Measurements from ENCODE around the gene ADGRD2. TPM values are rescaled to one million over a fixed set of nuclear protein-coding genes. Genes with fewer than 3 reads are reported as not detected.

ADGRD2 gene
- total RNA-seq, 1 experiment from 2014 or later = 1.5 TPM

- no CpG with 5 or more reads among the region's 7 CpGs for WGBS (ENCODE audit: extremely low coverage, insufficient read length, low lambda C conversion rate)
- H4K5ac ChIP-seq (ENCODE audit: insufficient read length, low read depth, low read length) = no peak overlapping the region
- no peak overlapping the region for H3K23ac ChIP-seq (ENCODE audit: insufficient read length, low read depth, low read length)
- no peak overlapping the region for H3T11ph ChIP-seq (ENCODE audit: low read length)
- H2BK12ac ChIP-seq (ENCODE audit: insufficient read length, low read depth, low read length) = no peak overlapping the region
- no peak overlapping the region for H2BK20ac ChIP-seq (ENCODE audit: low read depth, low read length, poor library complexity, severe bottlenecking)
- no peak overlapping the region for H3K18ac ChIP-seq (ENCODE audit: insufficient read length, low read depth, low read length)
- no peak overlapping the region for H3K4ac ChIP-seq (ENCODE audit: low read depth, low read length)
- no peaks in the 10 kb centered on the region for H4K20me1 ChIP-seq (ENCODE audit: control insufficient read depth, insufficient read depth, insufficient read length)
- H3K4me1 ChIP-seq (ENCODE audit: insufficient read depth, low read length) = no peaks in the 10 kb centered on the region
- no peaks in the 10 kb centered on the region for H3K79me1 ChIP-seq (ENCODE audit: insufficient read depth, low read depth, low read length, poor library complexity, severe bottlenecking)
- H3K27ac ChIP-seq (ENCODE audit: insufficient read length, low read depth, low read length) = no peak overlapping the region
- no peak overlapping the region for H3K4me2 ChIP-seq (ENCODE audit: insufficient read depth, insufficient read length, low read length)
- H4K91ac ChIP-seq (ENCODE audit: insufficient read length, low read depth, low read length) = no peak overlapping the region
- Mint-ChIP-seq H3K36me3 (ENCODE audit: insufficient read depth in 1 of 3, low read depth in 3 of 3) (no peaks in the 10 kb centered on the region), H3K27ac (no peak overlapping the region), H3K4me3 (no peak overlapping the region), H3K9me3 (peaks cover 0 to 1% of the 10 kb centered on the region in 2 experiments; a peak in 1 of 5 replicates), H3K4me1 (peaks cover 4 to 12% of the 10 kb centered on the region in 2 experiments), H3K27me3 (ENCODE audit: low read depth) (peaks cover 13% of the 10 kb centered on the region)
- DNase-seq = no peak
- H4K8ac ChIP-seq (replicated peaks; ENCODE audit: insufficient read length, low read depth, low read length) = no peak overlapping the region
- no peak overlapping the region for H3K56ac ChIP-seq (ENCODE audit: insufficient read length, low read depth, low read length)
- H2BK15ac ChIP-seq (ENCODE audit: low read depth, low read length) = no peak overlapping the region
- H3K27me3 ChIP-seq (ENCODE audit: insufficient read depth, low read length) = no peaks in the 10 kb centered on the region
- no peak overlapping the region for H3K14ac ChIP-seq (ENCODE audit: insufficient read depth, low read length)
- no peak overlapping the region for H2BK120ac ChIP-seq (ENCODE audit: low read depth, low read length, poor library complexity, severe bottlenecking)
- H2AFZ ChIP-seq (ENCODE audit: low read length) = no peak overlapping the region
- no peak overlapping the region for H2BK5ac ChIP-seq (ENCODE audit: insufficient read length, low read length)
- no peaks in the 10 kb centered on the region for H3K23me2 ChIP-seq (ENCODE audit: insufficient read length, low read depth, low read length, poor library complexity, severe bottlenecking)
- H3K9me3 ChIP-seq (ENCODE audit: control insufficient read depth, low read depth, low read length) = no peaks in the 10 kb centered on the region
- H3K9ac ChIP-seq (ENCODE audit: extremely low read depth, insufficient read length, low read length) = no peak overlapping the region
- TF ChIP-seq, protein P1, sequence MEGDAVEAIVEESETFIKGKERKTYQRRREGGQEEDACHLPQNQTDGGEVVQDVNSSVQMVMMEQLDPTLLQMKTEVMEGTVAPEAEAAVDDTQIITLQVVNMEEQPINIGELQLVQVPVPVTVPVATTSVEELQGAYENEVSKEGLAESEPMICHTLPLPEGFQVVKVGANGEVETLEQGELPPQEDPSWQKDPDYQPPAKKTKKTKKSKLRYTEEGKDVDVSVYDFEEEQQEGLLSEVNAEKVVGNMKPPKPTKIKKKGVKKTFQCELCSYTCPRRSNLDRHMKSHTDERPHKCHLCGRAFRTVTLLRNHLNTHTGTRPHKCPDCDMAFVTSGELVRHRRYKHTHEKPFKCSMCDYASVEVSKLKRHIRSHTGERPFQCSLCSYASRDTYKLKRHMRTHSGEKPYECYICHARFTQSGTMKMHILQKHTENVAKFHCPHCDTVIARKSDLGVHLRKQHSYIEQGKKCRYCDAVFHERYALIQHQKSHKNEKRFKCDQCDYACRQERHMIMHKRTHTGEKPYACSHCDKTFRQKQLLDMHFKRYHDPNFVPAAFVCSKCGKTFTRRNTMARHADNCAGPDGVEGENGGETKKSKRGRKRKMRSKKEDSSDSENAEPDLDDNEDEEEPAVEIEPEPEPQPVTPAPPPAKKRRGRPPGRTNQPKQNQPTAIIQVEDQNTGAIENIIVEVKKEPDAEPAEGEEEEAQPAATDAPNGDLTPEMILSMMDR (conservative IDR thresholded peaks at IDR 0.05) = no peak
- no peaks in the 10 kb centered on the region for H3K79me2 ChIP-seq (ENCODE audit: insufficient read depth, low read length)
- no peak overlapping the region for H2AK5ac ChIP-seq (ENCODE audit: insufficient read length, low read length)
Observed at GRCh38 chr9:124420991-124421543, 29.2 kb upstream of the ADGRD2 start.

Measured in H9 (cell line).